HG03045 (cell line): ENCODE results near the gene TRIM71.
"Not testable (repeated sequence)": the region's sequence is repeated elsewhere in the genome, so short reads cannot be mapped to it uniquely, and the experiment has no call there.

Experiments used
- ATAC-seq: cut with Tn5 transposase; IDR thresholded peaks from one replicate; pipeline ENCODE4 v1.9.1; 2021; ENCODE audit warnings: mild to moderate bottlenecking, moderate library complexity; ENCODE audit not compliant: unreplicated experiment

Gene TRIM71

GRCh38 chr3:32817558-32818228 is at the start of gene TRIM71:
Gene TRIM71, plus strand, starts transcription at chr3:32817997. Its CDS starts 84 bp downstream, at chr3:32818081.
- no peak for ATAC-seq

- no peak for ATAC-seq
These were observed 39.4 kb upstream of the TRIM71 start for GRCh38 chr3:32778389-32778788.

GRCh38 chr3:32780071-32780734 is 37.6 kb upstream of the TRIM71 start:
- ATAC-seq: no peak

DNA sequence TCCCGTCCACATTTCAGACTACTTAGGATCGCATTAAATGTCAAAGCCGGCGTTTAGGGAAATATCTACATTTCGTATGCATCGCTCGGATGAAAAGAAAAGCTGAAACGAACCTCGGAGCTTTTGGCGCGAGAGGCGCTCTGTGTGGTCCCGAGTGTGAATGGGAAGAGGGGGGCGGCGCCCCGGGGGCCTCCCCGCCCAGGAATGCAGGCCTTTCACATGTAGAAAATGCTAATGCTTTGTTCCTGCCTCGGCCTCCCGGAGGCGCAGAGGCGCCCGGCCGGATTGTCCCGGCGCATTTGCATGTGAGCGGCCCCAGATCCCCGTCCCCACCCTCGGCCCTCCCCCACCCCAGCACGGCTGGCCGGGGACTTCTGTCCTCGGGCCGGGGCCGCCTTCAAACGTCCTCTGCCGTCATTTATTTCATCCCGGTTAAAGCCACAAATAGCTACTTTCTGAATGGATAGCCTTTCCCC is 37.0 kb upstream of the TRIM71 start:
- ATAC-seq: peak; percentile 28

DNA sequence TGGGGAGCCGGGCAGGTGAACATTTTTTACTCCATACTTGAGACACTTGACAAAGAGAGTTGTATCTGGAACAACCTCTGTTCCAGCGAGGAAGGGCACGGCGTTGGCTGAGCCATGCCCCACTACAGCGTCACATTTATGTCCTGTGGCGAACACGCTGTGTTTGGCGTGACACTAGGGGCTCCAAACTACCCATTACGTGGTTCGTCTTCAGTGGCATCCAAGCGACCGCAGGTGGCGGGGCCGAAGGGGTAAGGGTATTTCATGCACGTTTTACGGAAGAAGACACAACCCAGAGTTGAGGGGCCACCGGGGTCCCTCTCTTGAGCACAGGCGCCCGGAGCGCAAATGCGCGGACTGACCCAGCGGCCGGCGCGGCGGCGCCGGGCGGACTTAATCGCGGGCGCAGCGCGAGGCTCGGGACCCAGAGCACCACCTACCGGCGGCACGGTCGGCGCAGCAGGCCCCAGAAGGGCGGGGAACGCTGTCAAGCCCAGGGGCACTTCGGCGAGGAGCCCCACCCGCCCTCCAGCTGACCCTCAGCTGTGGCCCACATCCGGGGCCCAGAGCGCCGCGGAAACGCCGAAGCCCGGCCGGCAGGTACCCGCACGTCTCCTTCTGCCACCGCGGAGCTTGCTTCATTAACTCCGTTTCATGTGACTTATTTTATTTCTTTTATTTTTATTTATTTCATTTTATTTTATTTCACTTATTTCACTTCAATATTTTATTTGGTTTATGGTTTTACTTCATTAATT is 36.4 kb upstream of the TRIM71 start:
- peak; percentile 96 for ATAC-seq

DNA sequence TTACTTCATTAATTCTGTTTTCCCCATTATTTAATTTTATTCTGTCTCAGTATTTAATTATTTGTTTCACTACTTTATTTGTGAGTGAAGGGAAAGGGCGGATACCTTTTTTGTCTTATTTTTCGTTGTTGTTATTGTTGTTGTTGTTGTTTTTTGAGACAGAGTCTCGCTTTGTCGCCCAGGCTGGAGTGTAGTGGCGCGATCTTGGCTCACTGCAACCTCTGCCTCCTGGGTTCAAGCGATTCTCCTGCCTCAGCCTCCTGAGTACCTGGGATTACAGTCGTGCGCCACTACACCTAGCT is 35.9 kb upstream of the TRIM71 start:
- not testable (repeated sequence) for ATAC-seq

DNA sequence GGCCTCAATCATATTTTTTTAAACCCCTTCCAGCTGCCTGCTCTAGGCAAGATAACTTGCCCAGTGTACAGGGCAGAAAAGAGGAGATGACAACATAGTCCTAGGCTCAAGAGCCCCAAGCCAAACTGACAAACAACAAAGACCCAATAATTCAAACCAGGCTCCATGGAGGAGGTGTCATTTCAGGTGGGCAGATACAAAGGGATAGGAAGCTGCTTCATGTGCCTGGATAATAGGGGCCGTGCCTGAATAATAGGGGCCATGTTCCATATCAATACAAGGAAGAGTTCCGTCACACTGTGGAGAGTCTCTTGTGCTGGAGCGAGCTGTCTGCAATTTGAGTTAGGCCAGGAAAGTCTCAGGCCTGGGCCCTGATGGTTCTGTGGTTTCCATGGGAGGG is 35.4 kb upstream of the TRIM71 start:
- ATAC-seq: no peak

- no peak for ATAC-seq
These were observed 26.0 kb upstream of the TRIM71 start for GRCh38 chr3:32791833-32792232.

DNA sequence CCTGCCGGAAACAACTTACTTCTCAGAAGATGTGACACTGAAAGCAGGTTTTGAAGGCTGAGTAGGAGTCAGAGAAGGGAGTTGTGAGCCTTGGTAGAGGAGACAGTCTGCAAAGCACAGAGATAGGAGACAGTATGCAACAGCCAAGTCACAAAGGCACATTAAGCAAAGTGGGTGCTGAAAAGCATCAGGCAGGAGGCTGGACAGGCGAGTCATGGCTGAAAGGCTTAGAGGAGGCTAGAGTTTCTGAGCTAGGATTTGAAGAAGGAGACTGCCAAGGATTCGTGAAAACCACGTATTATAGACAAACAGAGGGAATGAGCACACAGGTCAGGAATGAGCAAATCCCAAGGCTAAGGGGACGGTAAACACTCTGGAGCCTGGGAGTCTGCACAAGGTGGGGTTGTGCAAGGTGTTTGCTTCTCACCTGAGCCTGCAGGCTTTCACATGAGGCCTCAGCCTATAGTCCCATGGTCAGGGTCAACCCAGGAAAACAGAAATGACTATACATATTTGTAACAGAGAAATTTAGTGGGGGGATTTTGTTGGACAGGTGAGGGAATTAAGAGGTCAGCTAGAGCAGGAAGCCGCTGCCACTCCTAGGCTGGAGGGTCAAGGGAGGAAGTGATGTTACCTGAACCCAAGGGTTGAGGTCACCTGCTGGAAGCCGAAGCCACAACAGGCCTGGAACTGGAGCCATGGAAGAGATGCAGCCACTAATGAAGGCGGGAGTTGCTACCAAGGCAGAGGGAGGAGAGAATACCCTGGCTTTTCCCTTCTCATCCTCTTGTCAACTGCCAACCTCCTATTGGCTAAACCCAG is 23.1 kb upstream of the TRIM71 start:
- no peak for ATAC-seq

DNA sequence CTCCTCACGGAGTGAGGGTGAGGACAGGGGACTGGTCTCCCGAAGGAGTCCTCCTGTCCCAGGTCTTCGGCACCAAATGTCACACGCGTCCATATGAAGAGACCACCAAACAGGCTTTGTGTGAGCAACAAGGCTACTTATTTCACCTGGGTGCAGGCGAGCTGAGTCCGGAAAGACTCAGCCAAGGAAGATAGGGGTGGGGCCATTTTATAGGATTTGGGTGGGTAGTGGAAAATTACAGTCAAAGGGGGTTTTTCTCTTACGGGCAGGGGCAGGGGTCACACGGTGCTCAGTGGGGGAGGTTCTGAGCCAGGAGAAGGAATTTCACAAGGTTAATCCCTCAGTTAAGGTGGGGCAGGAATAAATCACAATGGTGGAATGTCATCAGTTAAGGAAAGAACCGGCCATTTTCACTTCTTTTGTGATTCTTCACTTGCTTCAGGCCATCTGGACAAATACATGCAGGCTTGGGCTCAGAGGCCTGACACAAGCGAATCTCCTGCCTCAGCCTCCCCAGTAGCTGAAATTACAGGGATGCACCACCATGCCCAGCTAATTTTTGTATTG is 21.3 kb upstream of the TRIM71 start:
- ATAC-seq: not testable (repeated sequence)

- no peak for ATAC-seq
These were observed 20.0 kb upstream of the TRIM71 start for GRCh38 chr3:32797776-32798175.

- not testable (repeated sequence) for ATAC-seq
These were observed 16.4 kb upstream of the TRIM71 start for GRCh38 chr3:32801440-32801839.

DNA sequence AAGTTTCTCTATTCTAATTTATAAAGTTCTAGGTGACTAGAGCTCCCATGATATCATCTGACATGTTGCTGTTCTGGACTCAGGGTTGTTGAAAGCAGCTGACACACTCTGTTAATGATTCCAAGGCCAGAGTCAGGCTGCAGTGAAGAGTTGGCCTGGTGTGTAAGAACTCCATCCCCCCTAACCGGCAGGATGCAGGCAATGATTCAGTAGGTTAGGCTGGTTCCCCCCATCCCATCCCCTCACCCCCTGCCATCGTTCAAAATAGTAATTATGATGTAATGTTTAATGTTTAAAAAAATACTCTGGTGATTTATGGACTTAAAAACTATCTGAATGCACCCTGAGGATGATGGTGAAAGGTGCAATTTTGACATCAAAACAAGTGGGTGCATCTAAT is 4.6 kb upstream of the TRIM71 start:
- no peak for ATAC-seq

DNA sequence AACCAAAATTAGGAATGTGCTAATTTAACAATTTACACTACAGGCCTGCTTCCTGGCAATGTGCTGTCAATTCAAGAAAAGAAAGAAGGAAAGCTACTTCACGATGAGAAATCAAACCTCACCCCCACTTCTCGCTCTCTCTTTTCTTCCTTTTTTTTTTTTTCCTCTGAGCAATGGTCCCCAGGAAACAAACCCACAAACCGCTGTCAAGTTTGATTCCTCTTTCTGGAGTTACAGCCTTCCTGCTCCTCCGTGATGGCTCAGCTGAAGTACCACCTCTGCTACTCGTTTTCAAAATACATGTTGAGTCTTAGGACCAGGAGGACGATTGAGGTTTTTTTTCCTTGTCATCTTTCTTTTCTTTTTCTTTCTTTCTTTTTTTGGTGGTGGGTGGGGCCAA is 3.4 kb upstream of the TRIM71 start:
- ATAC-seq: no peak

- ATAC-seq: no peak
These were observed 1.9 kb upstream of the TRIM71 start for GRCh38 chr3:32815841-32816438.

- no peak for ATAC-seq
These were observed 1.1 kb upstream of the TRIM71 start for GRCh38 chr3:32816439-32817256.

DNA sequence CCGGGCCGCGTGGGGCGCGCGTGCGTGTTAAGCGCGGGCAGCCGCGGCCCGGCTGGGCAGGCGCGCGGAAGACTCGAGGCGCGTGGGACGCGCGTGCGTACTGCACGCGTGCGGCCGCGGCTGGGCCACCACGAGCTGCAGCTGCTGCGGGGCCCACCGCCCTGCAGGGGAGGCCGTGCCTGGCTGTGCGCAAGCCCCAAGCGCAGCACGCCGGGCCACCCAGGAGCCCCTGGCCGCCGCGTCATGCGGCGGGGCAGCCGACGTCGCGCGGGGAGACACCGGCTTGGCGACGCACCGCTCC is 590 bp upstream of the TRIM71 start:
- ATAC-seq: no peak

GRCh38 chr3:32818229-32818969 is 602 bp downstream of the TRIM71 start:
- ATAC-seq: no peak

DNA sequence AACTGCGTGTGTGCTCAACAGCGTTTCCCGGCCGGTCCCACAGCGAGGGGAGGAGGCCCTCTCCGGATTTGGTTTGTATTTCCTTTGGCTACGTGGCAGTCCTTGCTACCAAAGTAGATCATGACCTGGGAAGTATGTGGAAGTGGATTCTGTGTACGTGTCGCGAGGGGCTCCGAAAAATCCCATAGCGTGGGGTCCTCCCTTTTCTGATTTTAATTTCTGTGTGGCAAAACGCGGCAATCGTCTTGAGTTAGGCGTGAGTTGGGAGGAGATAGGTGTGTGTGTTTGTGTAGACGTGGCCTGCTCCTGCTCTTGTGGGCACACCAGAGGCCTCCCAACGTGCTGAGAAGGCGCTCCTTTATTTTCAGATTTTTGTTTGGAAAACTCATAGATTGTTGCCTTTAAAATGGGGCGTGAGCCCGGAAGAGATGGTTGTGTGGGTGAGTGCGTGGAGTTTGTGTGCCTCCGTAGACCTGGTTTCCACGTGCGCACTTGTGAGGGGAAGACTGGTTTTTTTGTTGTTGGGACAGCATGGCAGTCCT is 1.2 kb downstream of the TRIM71 start:
- ATAC-seq: no peak
